Activated naive CD8-positive, alpha-beta T cell treated with anti-CD3 and anti-CD28 coated beads, Interleukin-2, amount 10 ng/mL, durations not matched to agents 7 days and 5 days (primary cell): ENCODE data around the gene HYDIN. TPM values are rescaled to one million over a fixed set of nuclear protein-coding genes. Genes with fewer than 3 reads are reported as not detected.

ENCODE experiments used
- ATAC-seq: fragments of 150-1000 bp; cut with Tn5 transposase; one replicate; pipeline ENCODE4 v1.10.0; 2021; ENCODE audit warnings: low read depth, moderate library complexity
- POLR2A ChIA-PET: fragments of 350-600 bp; sonication (Branson Sonifier 250); formaldehyde crosslinking; loops from one replicate; lab custom pipeline; 2021; ENCODE audit warnings: antibody characterized with exemption; lab: Charles Lee
- DNase-seq: peaks from one replicate; pipeline ENCODE4 v3.0.0; 2021
- H3K27ac Mint-ChIP-seq: one replicate; pipeline ENCODE4 v1.8.0; 2022; ENCODE audit warnings: mild to moderate bottlenecking, mixed read lengths
- H3K27me3 Mint-ChIP-seq: one replicate; pipeline ENCODE4 v1.8.0; 2022; ENCODE audit warnings: mild to moderate bottlenecking, moderate library complexity, mixed read lengths
- H3K36me3 Mint-ChIP-seq: one replicate; pipeline ENCODE4 v1.8.0; 2021; ENCODE audit warnings: mild to moderate bottlenecking, mixed read lengths
- H3K4me1 Mint-ChIP-seq: one replicate; pipeline ENCODE4 v1.8.0; 2021; ENCODE audit warnings: mixed read lengths
- H3K4me3 Mint-ChIP-seq: one replicate; pipeline ENCODE4 v1.8.0; 2022; ENCODE audit warnings: mild to moderate bottlenecking, moderate library complexity, mixed read lengths
- H3K9me3 Mint-ChIP-seq: one replicate; pipeline ENCODE4 v1.8.0; 2021; ENCODE audit warnings: mixed read lengths
- total RNA-seq, 2 experiments: library from RNA; stranded (reverse); gene quantifications; one replicate each; pipeline ENCODE4 v1.2.3, GENCODE V29; 2021

The HYDIN gene
- total RNA-seq, 2 experiments from 2014 or later, result not detected

DNA sequence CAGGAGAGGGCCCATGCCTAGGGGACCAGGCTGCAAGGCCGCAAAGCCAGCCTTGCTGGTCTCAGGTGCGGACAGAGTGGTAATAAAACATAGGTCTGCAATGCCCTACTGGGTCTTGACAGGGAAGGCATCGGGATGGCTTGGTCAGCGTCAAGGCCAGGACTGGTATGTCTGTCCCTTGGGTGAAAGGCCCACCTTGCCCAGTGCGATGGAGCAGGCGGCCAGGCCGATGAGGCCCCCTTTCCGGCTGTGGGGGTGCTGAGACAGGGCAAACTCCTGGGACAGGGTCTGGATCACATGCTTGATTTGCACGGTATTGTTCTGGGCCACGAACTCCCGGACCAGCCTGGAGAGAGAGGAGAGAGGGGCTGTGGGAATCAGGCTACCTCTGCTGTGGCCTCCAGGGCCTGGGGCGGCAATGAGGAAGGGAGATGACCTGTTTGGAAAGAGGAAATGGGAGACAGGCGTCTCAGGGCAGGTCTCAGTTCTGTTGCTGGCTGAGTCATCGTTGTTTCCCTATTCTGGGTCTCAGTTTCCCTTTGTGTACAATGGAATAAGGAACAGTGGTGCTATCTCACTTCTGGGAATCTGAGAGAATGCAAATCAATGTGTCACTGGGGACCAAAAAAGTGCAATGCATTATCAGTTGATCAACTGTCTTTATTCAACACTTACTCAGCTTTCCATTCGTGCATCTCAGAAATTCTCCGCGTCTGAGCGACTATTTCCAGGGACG is 444.3 kb downstream of the HYDIN start:
- DNase-seq (no peak), ATAC-seq (no peak)
- no peaks in the 10 kb centered on the region for H3K9me3 Mint-ChIP-seq
- no peak overlapping the region for H3K4me3 Mint-ChIP-seq
- no peaks in the 10 kb centered on the region for H3K27me3 Mint-ChIP-seq
- H3K36me3 Mint-ChIP-seq, result peaks cover 22% of the 10 kb centered on the region
- POLR2A ChIA-PET, result no interaction called here
- no peak overlapping the region for H3K27ac Mint-ChIP-seq
- H3K4me1 Mint-ChIP-seq, result peaks cover 2% of the 10 kb centered on the region

DNA sequence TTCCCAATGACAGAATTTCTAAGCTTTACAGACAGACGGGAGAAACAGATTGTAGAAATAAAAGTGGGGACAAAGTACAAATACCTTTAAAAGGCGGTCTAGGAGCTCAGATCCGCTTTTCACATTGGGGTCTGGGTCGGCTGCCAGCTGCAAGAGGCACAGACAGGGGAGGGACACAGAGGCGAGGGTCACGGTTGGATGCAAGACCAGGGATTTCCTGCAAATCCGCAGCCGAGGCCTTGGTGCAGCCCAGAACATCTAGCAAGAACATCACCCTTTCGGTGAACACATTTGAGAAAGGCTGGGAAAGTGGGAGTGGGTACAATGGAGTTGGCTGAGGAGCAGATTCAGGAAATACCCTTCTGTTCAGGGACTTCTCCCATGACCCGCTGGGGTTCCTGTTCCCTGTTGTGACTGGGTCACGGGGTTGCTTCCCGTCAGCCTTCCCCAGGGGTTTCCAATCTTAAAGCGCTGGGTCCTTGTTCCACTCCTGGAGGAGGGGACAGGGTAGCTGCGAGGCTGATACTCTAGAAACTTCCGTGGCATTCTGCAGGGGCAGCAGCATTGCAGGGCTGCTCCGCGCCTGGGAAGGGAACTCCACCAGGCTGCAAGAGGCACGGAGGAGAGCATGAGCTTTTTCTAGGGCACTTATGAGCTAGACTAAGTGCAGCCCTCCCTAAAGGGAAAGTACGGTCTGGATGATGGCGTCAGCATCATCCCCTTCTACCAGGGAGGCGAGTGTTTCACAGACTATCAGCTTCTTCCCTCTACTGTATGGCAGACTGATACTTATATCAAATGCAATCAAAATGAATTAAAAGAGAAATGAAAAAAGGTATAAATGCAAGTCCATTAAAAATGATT is 445.6 kb downstream of the HYDIN start:
- peaks cover 32% of the 10 kb centered on the region for H3K36me3 Mint-ChIP-seq
- DNase-seq (no peak), ATAC-seq (no peak)
- H3K9me3 Mint-ChIP-seq, result no peaks in the 10 kb centered on the region
- no peaks in the 10 kb centered on the region for H3K4me1 Mint-ChIP-seq
- H3K4me3 Mint-ChIP-seq, result no peak overlapping the region
- POLR2A ChIA-PET, result no interaction called here
- no peak overlapping the region for H3K27ac Mint-ChIP-seq
- H3K27me3 Mint-ChIP-seq, result no peaks in the 10 kb centered on the region

DNA sequence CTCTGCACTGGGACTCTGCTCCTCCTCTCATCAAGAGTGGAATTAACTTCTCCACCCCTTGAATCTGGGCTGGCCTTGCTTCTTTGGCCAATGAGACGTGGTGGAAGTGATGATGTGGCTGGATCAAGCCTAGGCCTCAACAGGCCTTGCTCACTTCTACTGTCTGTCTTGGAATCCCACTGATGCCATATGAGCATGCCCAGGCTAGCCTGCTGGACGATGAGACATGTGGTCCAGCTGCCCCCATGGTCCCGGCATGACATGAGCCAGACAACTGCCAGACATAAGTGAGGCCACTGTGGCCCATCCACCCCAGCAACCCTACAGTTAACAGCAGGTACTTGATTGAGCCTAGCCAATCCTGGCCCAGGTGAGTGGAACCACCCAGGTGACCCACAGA is 448.3 kb downstream of the HYDIN start:
- peaks cover 33% of the 10 kb centered on the region for H3K36me3 Mint-ChIP-seq
- ATAC-seq (no peak), DNase-seq (no peak)
- no peak overlapping the region for H3K4me3 Mint-ChIP-seq
- no peaks in the 10 kb centered on the region for H3K4me1 Mint-ChIP-seq
- POLR2A ChIA-PET, result no interaction called here
- no peaks in the 10 kb centered on the region for H3K27me3 Mint-ChIP-seq
- no peak overlapping the region for H3K27ac Mint-ChIP-seq
- H3K9me3 Mint-ChIP-seq, result no peaks in the 10 kb centered on the region

- POLR2A ChIA-PET, result no interaction called here
- H3K4me1 Mint-ChIP-seq, result no peaks in the 10 kb centered on the region
- no peaks in the 10 kb centered on the region for H3K27me3 Mint-ChIP-seq
Measured at GRCh38 chr16:70781800-70782199, 448.7 kb downstream of the HYDIN start.

DNA sequence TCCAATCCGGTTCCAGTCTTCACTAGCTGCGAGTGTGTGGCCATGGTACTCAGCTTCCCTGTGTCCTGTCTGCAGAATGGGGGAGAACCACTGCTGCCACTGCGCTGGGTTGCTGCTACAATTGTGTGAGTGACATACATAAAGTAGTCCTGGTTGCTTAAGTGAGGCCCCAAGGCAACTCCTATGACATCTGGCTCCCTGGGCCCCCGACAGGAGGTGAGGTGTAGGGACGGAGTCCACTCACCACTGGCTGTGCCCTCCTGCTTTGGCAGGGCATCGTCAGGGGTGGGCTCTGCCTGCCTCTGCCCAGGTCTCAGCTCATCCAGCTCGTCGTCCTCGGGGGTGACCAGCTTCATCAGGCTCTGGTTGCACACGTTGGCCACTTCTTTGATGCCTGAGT is 450.0 kb downstream of the HYDIN start:
- ATAC-seq (no peak), DNase-seq (no peak)
- peaks cover 33% of the 10 kb centered on the region for H3K36me3 Mint-ChIP-seq
- POLR2A ChIA-PET, result no interaction called here
- no peaks in the 10 kb centered on the region for H3K27me3 Mint-ChIP-seq
- no peaks in the 10 kb centered on the region for H3K9me3 Mint-ChIP-seq
- no peaks in the 10 kb centered on the region for H3K4me1 Mint-ChIP-seq
- no peak overlapping the region for H3K4me3 Mint-ChIP-seq
- H3K27ac Mint-ChIP-seq, result no peak overlapping the region

More at GRCh38 chr16:70781800-70782199, 448.7 kb downstream of the HYDIN start:
- peaks cover 33% of the 10 kb centered on the region for H3K36me3 Mint-ChIP-seq
- no peak overlapping the region for H3K27ac Mint-ChIP-seq
- no peak overlapping the region for H3K4me3 Mint-ChIP-seq
- DNase-seq (no peak), ATAC-seq (no peak)
- H3K9me3 Mint-ChIP-seq, result no peaks in the 10 kb centered on the region

DNA sequence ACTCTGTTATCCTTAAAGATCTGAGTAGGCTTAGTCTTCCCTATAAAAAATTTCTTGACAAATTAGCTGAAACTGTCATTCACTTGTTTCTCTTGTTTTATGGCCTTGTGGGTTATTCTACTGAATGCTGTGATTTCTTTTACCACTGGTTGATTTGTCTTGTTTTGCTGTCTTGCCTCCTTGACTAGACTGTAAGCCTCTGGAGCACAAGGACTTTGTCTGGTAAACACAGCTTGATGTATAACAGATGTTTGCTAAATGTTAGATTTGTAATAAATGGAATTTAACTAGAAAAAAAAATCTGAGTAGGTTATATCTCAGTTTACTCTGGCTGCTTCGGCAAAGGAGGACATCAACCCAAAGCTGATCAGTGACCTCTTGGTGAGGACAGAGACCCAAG is 451.2 kb downstream of the HYDIN start:
- peaks cover 30% of the 10 kb centered on the region for H3K36me3 Mint-ChIP-seq
- no peaks in the 10 kb centered on the region for H3K9me3 Mint-ChIP-seq
- no peaks in the 10 kb centered on the region for H3K27me3 Mint-ChIP-seq
- no peak for ATAC-seq
- H3K27ac Mint-ChIP-seq, result no peak overlapping the region
- H3K4me3 Mint-ChIP-seq, result no peak overlapping the region
- POLR2A ChIA-PET, result interaction anchor here (0.6 to 1.4 kb wide), 3 partner anchors 16 to 212 kb away, joined by 3 to 5 read pairs (median 4); partner anchors contain the start of gene VAC14
- no peak for DNase-seq
- no peaks in the 10 kb centered on the region for H3K4me1 Mint-ChIP-seq

DNA sequence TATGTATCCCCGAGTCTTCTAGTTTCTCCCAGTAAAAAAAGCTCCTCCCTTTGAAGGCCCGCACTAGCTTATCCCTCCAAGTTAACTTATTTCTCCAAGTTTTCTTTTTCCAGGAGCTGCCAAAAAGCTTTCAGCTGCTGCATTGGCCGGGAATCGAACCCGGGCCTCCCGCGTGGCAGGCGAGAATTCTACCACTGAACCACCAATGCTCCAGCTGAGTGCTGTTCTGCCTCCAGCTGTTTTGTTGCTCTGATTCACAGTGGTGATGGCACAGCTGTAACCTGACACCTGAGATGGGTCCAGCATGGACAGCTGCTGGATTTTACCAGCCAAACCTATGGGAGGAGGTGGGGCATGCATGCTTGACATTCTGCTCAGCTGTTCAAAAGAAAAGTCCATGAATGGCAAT is 451.6 kb downstream of the HYDIN start:
- DNase-seq, result no peak
- POLR2A ChIA-PET, result interaction anchor here (0.6 to 1.4 kb wide), 2 partner anchors 22 to 212 kb away, joined by 3 to 5 read pairs; partner anchors contain the start of gene VAC14
- no peak overlapping the region for H3K27ac Mint-ChIP-seq
- no peak for ATAC-seq
- H3K4me3 Mint-ChIP-seq, result no peak overlapping the region
- H3K4me1 Mint-ChIP-seq, result no peaks in the 10 kb centered on the region
- H3K27me3 Mint-ChIP-seq, result no peaks in the 10 kb centered on the region
- peaks cover 30% of the 10 kb centered on the region for H3K36me3 Mint-ChIP-seq
- no peaks in the 10 kb centered on the region for H3K9me3 Mint-ChIP-seq

DNA sequence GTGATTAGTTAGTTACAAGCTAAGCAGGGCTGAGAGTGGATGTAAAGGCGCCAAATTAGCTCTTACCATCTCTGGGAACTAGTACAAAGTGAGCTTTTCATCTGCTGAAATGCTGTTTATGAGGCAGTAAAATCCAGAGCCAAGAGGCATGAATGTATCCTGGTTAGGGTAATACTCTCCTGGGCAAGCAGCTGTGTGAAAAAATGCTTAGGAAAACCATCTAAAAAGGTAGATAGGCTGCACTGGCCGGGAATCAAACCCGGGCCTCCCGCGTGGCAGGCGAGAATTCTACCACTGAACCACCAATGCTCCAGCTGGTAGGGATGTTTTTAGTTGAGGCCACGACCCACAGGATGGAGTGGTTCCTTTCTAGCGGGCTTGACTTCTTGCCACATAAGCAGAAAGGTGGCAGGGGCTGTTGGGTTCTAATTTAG is 452.5 kb downstream of the HYDIN start:
- Mint-ChIP-seq H3K36me3 (peaks cover 26% of the 10 kb centered on the region), H3K27ac (no peak overlapping the region)
- no peak for ATAC-seq

GRCh38 chr16:70777496-70777895 is 453.0 kb downstream of the HYDIN start:
- no peaks in the 10 kb centered on the region for H3K4me1 Mint-ChIP-seq
- H3K9me3 Mint-ChIP-seq, result no peaks in the 10 kb centered on the region
- H3K27me3 Mint-ChIP-seq, result no peaks in the 10 kb centered on the region
- H3K27ac Mint-ChIP-seq, result no peak overlapping the region
- POLR2A ChIA-PET, result no interaction called here
- no peak for DNase-seq
- no peak overlapping the region for H3K4me3 Mint-ChIP-seq
- H3K36me3 Mint-ChIP-seq, result peaks cover 24% of the 10 kb centered on the region
- no peak for ATAC-seq

More for the DNA sequence above, 452.5 kb downstream of the HYDIN start:
- POLR2A ChIA-PET, result no interaction called here
- no peak for DNase-seq
- Mint-ChIP-seq H3K4me1 (no peaks in the 10 kb centered on the region), H3K4me3 (no peak overlapping the region), H3K9me3 (no peaks in the 10 kb centered on the region), H3K27me3 (no peaks in the 10 kb centered on the region)

GRCh38 chr16:70775399-70775798 is 455.1 kb downstream of the HYDIN start:
- POLR2A ChIA-PET, result interaction anchor here (0.6 kb wide), 1 partner anchor 686 kb away, joined by 3 read pairs; no protein-coding TSS in a partner anchor
- Mint-ChIP-seq H3K4me1 (peaks cover 4% of the 10 kb centered on the region), H3K27ac (no peak overlapping the region), H3K27me3 (no peaks in the 10 kb centered on the region), H3K4me3 (no peak overlapping the region), H3K9me3 (no peaks in the 10 kb centered on the region), H3K36me3 (peaks cover 6% of the 10 kb centered on the region)
- no peak for DNase-seq
- no peak for ATAC-seq

- Mint-ChIP-seq H3K27me3 (no peaks in the 10 kb centered on the region), H3K4me3 (no peak overlapping the region), H3K4me1 (peaks cover 4% of the 10 kb centered on the region), H3K9me3 (no peaks in the 10 kb centered on the region), H3K27ac (no peak overlapping the region), H3K36me3 (peaks cover 3% of the 10 kb centered on the region)
- DNase-seq (no peak), ATAC-seq (no peak)
- POLR2A ChIA-PET, result interaction anchor here (1.1 kb wide), 1 partner anchor 18 kb away, joined by 3 read pairs; no protein-coding TSS in a partner anchor
Measured at GRCh38 chr16:70774261-70774660, 456.3 kb downstream of the HYDIN start.

DNA sequence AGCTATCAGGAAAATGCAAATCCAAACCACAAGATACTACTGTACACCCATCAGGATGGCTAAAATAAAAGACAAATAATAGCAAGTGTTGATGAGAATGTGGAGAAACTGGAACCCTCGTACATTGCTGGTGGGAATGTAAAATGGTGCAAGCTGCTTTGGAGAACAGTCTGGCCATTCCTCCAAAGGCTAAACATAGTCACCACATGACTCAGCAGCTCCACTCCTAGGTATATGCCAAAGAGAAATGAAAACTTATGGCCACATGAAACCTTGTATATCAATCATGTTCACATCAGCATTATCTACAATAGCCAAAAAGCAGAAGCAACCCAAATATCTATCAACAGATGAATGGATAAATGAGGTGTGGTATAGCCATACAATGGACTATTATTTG is 458.0 kb downstream of the HYDIN start:
- Mint-ChIP-seq H3K4me3 (no peak overlapping the region), H3K9me3 (no peaks in the 10 kb centered on the region), H3K4me1 (peaks cover 4% of the 10 kb centered on the region), H3K36me3 (peaks cover 3% of the 10 kb centered on the region), H3K27ac (no peak overlapping the region), H3K27me3 (no peaks in the 10 kb centered on the region)
- POLR2A ChIA-PET, result no interaction called here
- DNase-seq, result no peak
- ATAC-seq, result no peak
